Caco-2 (cell line): Measurements from ENCODE around the gene SMARCB1. TPM values are rescaled to one million over a fixed set of nuclear protein-coding genes. Genes with fewer than 3 reads are reported as not detected.

Experiments
- BruUV-seq: library from RNA; stranded (reverse); fragments of 400-500 nt; replicated peaks from 2 replicates; lab custom pipeline; 2021; lab: Mats Ljungman, UMichigan
- CTCF ChIA-PET: fragments of 300-600 bp; sonication (Branson Sonifier 250); formaldehyde crosslinking; loops from one replicate; lab custom pipeline; 2022; ENCODE audit warnings: antibody characterized with exemption; lab: Charles Lee
- POLR2A ChIA-PET: fragments of 300-600 bp; sonication (Branson Sonifier 250); formaldehyde crosslinking; loops from one replicate; lab custom pipeline; 2022; ENCODE audit warnings: antibody characterized with exemption; lab: Charles Lee
- DNase-seq, 2 experiments: peaks; one replicate each; pipeline versions ENCODE4 v3.0.0 to v3.0.0-alpha.2; 2020 to 2022
- H3K27me3 ChIP-seq: replicated peaks from 2 replicates; pipeline ENCODE4 v1.6.0; 2011; ENCODE audit warnings: low read length; ENCODE audit not compliant: control insufficient read depth, insufficient read depth
- H3K36me3 ChIP-seq: 2 replicates; pipeline ENCODE4 v1.5.1; 2011; ENCODE audit warnings: low read length; ENCODE audit not compliant: control insufficient read depth, insufficient read depth
- H3K4me1 ChIP-seq: fragments of 250-450 bp; sonication (Bioruptor Pico); 2 replicates; pipeline ENCODE4 v1.5.1; 2020; ENCODE audit warnings: mild to moderate bottlenecking
- H3K4me3 ChIP-seq: 2 replicates; pipeline ENCODE4 v1.5.1; 2011; ENCODE audit warnings: low read depth, mild to moderate bottlenecking, control low read depth, low read length
- H3K9me3 ChIP-seq: fragments of 250-450 bp; sonication (Bioruptor Pico); 2 replicates; pipeline ENCODE4 v1.5.1; 2020; ENCODE audit warnings: mild to moderate bottlenecking, moderate library complexity
- H3K27ac Mint-ChIP-seq: one replicate; pipeline ENCODE4 v1.8.0; 2022; ENCODE audit warnings: mixed read lengths; ENCODE audit not compliant: unreplicated experiment
- H3K27me3 Mint-ChIP-seq: one replicate; pipeline ENCODE4 v1.8.0; 2022; ENCODE audit warnings: mixed read lengths; ENCODE audit not compliant: insufficient read depth, unreplicated experiment
- H3K36me3 Mint-ChIP-seq: one replicate; pipeline ENCODE4 v1.8.0; 2022; ENCODE audit warnings: mild to moderate bottlenecking, mixed read lengths; ENCODE audit not compliant: insufficient read depth, unreplicated experiment
- H3K4me1 Mint-ChIP-seq: one replicate; pipeline ENCODE4 v1.8.0; 2022; ENCODE audit warnings: low read depth, mixed read lengths; ENCODE audit not compliant: unreplicated experiment
- H3K4me3 Mint-ChIP-seq: one replicate; pipeline ENCODE4 v1.8.0; 2022; ENCODE audit warnings: mild to moderate bottlenecking, moderate library complexity, mixed read lengths; ENCODE audit not compliant: unreplicated experiment
- H3K9me3 Mint-ChIP-seq: one replicate; pipeline ENCODE4 v1.8.0; 2022; ENCODE audit warnings: mixed read lengths; ENCODE audit not compliant: unreplicated experiment
- intact Hi-C: fragments of 100-400 bp; cut with micrococcal nuclease; formaldehyde crosslinking; loops from one replicate; pipeline ENCODE4 v1.10.0; 2022; ENCODE audit not compliant: unreplicated experiment
- total RNA-seq: library from RNA; stranded (reverse); gene quantifications from 2 replicates; pipeline ENCODE4 v1.2.3, GENCODE V29; 2022
- TF ChIP-seq, protein P1 (sequence below), 2 experiments: fragments of 200-600 bp in 1 of 2; IDR thresholded peaks; 1 replicate in 1 of 2; 2 replicates in 1 of 2; pipeline versions ENCODE4 v1.5.1 to v1.8.0; 2011 to 2022; ENCODE audit warnings: antibody characterized with exemption in 1 of 2, control low read depth in 1 of 2, inconsistent platforms in 1 of 2, low read depth in 1 of 2, low read length in 1 of 2, mild to moderate bottlenecking in 1 of 2, moderate library complexity in 1 of 2; ENCODE audit not compliant: insufficient read depth in 1 of 2, severe bottlenecking in 1 of 2, unreplicated experiment in 1 of 2

Gene SMARCB1
- total RNA-seq, 1 experiment from 2014 or later = 157 TPM

DNA sequence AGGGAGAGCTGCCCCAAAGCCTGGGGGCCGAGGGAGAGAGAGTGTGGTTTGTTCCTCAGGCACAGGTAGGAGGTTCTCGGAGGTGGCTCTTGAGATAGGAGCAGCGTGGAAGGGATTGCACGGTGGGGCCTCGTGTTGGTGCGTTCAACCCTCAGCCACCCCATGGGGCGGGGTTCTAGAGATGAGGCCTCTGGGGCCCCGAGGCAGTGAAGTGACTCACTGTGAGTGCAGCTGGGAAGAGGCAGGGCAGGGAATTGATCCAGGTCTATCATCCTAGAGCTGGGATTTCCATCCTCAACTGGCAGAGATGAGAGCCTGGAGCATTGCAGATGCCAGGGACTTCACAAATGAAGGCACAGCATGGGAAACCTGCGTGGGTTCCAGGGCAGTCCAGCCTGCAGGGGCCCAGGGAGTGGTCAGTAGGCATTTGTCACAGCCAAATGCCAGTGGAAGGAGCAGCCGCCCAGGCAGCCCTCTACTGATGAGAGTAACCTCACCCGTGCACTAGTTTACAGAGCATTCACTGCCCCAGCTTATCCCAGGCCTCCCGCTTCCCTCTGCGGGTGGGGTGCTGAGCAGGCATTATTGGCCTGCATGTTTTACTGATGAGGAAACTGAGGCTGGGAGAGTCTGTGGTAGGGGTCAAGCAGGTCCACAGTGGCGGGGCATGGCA lies 5.1 kb upstream of the SMARCB1 start:
- H3K4me3 ChIP-seq = no peak overlapping the region
- Mint-ChIP-seq H3K27me3 (no peaks in the 10 kb centered on the region), H3K4me3 (no peak overlapping the region), H3K27ac (peak overlapping the region; percentile 63), H3K36me3 (peaks cover 5% of the 10 kb centered on the region), H3K9me3 (no peaks in the 10 kb centered on the region), H3K4me1 (peaks cover 8% of the 10 kb centered on the region)
- BruUV-seq = no TSS peak
- H3K27me3 ChIP-seq = no peaks in the 10 kb centered on the region
- POLR2A ChIA-PET = no interaction called here
- H3K9me3 ChIP-seq = no peaks in the 10 kb centered on the region
- TF ChIP-seq, protein P1, sequence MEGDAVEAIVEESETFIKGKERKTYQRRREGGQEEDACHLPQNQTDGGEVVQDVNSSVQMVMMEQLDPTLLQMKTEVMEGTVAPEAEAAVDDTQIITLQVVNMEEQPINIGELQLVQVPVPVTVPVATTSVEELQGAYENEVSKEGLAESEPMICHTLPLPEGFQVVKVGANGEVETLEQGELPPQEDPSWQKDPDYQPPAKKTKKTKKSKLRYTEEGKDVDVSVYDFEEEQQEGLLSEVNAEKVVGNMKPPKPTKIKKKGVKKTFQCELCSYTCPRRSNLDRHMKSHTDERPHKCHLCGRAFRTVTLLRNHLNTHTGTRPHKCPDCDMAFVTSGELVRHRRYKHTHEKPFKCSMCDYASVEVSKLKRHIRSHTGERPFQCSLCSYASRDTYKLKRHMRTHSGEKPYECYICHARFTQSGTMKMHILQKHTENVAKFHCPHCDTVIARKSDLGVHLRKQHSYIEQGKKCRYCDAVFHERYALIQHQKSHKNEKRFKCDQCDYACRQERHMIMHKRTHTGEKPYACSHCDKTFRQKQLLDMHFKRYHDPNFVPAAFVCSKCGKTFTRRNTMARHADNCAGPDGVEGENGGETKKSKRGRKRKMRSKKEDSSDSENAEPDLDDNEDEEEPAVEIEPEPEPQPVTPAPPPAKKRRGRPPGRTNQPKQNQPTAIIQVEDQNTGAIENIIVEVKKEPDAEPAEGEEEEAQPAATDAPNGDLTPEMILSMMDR (IDR thresholded peaks at IDR 0.05; ENCODE audit: insufficient read depth in 1 of 2, low read depth in 1 of 2, low read length in 1 of 2, severe bottlenecking in 1 of 2, unreplicated experiment in 1 of 2) = no peak
- intact Hi-C loops = no loop called here
- no peaks in the 10 kb centered on the region for H3K36me3 ChIP-seq
- peaks cover 23% of the 10 kb centered on the region for H3K4me1 ChIP-seq
- DNase-seq = peak; percentile 32 to 58
- CTCF ChIA-PET = no interaction called here

DNA sequence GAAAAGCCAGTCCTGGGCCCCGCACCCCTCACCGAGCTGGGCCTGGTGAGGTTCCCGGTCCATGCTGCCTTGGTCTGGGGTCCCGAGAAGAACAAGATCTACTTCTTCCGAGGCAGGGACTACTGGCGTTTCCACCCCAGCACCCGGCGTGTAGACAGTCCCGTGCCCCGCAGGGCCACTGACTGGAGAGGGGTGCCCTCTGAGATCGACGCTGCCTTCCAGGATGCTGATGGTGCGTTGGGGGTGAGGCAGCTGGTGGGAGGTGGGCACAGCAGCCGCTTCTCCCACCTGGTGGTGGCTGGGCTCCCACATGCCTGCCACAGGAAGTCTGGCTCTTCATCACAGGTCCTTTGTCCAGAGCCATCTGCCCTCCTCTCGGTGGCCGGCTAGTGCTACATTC lies 4.5 kb upstream of the SMARCB1 start:
- no peaks in the 10 kb centered on the region for H3K36me3 ChIP-seq
- intact Hi-C loops = no loop called here
- peaks cover 23% of the 10 kb centered on the region for H3K4me1 ChIP-seq
- BruUV-seq = no TSS peak
- no peaks in the 10 kb centered on the region for H3K27me3 ChIP-seq
- H3K9me3 ChIP-seq = no peaks in the 10 kb centered on the region
- ChIA-PET CTCF (no interaction called here), POLR2A (no interaction called here)
- H3K27ac Mint-ChIP-seq = no peak overlapping the region
- H3K4me1 Mint-ChIP-seq = peaks cover 8% of the 10 kb centered on the region
- H3K27me3 Mint-ChIP-seq = no peaks in the 10 kb centered on the region
- no peaks in the 10 kb centered on the region for H3K9me3 Mint-ChIP-seq
- TF ChIP-seq, protein P1 (IDR thresholded peaks at IDR 0.05; ENCODE audit: insufficient read depth in 1 of 2, low read depth in 1 of 2, low read length in 1 of 2, severe bottlenecking in 1 of 2, unreplicated experiment in 1 of 2) = no peak
- H3K36me3 Mint-ChIP-seq = peaks cover 5% of the 10 kb centered on the region
- DNase-seq = no peak
- no peak overlapping the region for H3K4me3 Mint-ChIP-seq
- no peak overlapping the region for H3K4me3 ChIP-seq

DNA sequence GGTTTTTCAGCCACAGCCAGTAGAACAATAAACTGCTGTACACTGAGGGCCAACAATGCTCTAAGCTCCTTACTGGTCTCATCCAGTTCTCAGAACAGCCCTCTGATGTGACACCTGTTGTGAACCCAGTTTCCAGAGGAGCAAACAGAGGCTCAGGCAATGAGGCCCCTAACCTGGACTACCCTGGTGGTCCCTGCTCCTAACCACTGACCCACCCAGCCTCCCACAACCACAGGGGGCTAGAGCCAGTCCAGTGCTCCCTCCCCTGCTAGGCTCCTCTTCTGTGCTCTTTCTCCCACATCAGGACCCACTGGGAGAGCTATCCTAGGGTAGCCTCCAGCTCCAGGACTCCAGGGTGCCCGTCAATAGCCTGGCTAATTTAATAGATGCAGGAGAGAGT lies 4.1 kb upstream of the SMARCB1 start:
- Mint-ChIP-seq H3K4me1 (peaks cover 8% of the 10 kb centered on the region), H3K27me3 (no peaks in the 10 kb centered on the region), H3K4me3 (no peak overlapping the region), H3K27ac (no peak overlapping the region), H3K36me3 (peaks cover 5% of the 10 kb centered on the region), H3K9me3 (no peaks in the 10 kb centered on the region)
- H3K36me3 ChIP-seq = no peaks in the 10 kb centered on the region
- no TSS peak for BruUV-seq
- POLR2A ChIA-PET = no interaction called here
- no peaks in the 10 kb centered on the region for H3K27me3 ChIP-seq
- CTCF ChIA-PET = no interaction called here
- peaks cover 23% of the 10 kb centered on the region for H3K4me1 ChIP-seq
- no peak for DNase-seq
- TF ChIP-seq, protein P1 (IDR thresholded peaks at IDR 0.05; ENCODE audit: insufficient read depth in 1 of 2, low read depth in 1 of 2, low read length in 1 of 2, severe bottlenecking in 1 of 2, unreplicated experiment in 1 of 2) = no peak
- H3K4me3 ChIP-seq = no peak overlapping the region
- intact Hi-C loops = no loop called here
- H3K9me3 ChIP-seq = no peaks in the 10 kb centered on the region
